H7 (cell line): ENCODE results near the gene ACVR2B. TPM values are rescaled to one million over a fixed set of nuclear protein-coding genes. Genes with fewer than 3 reads are reported as not detected.

Source experiments
- DNase-seq: peaks from one replicate; pipeline ENCODE4 v3.0.0; 2012
- H3K27me3 ChIP-seq: 2 replicates; pipeline ENCODE4 v1.6.0; 2011; ENCODE audit warnings: mild to moderate bottlenecking, low read length; ENCODE audit not compliant: control insufficient read depth, insufficient read depth
- H3K36me3 ChIP-seq: replicated peaks from 2 replicates; pipeline ENCODE4 v1.5.1; 2011; ENCODE audit warnings: low read length; ENCODE audit not compliant: control insufficient read depth, insufficient read depth
- H3K4me3 ChIP-seq: 2 replicates; pipeline ENCODE4 v1.5.1; 2011; ENCODE audit warnings: low read depth, mild to moderate bottlenecking, control low read depth, low read length, moderate library complexity; ENCODE audit not compliant: insufficient read depth
- total RNA-seq: library from RNA; depleted of rRNA; stranded (reverse); fragments of >200 nt; shearing (Covaris generic); gene quantifications from 2 replicates; pipeline ENCODE4 v1.2.3, GENCODE V29; 2014

The ACVR2B gene
- total RNA-seq, 1 experiment from 2014 or later: 39.0 TPM

GRCh38 chr3:38473229-38473628 is 19.5 kb downstream of the ACVR2B start:
- H3K4me3 ChIP-seq: no peak overlapping the region
- H3K36me3 ChIP-seq: peaks cover 3% of the 10 kb centered on the region; the same call in 1 of the 2 replicates
- no peaks in the 10 kb centered on the region for H3K27me3 ChIP-seq
- DNase-seq: no peak

GRCh38 chr3:38474928-38475605 is 21.4 kb downstream of the ACVR2B start:
- no peak for DNase-seq
- Histone ChIP-seq H3K36me3 (peaks cover 15% of the 10 kb centered on the region), H3K27me3 (no peaks in the 10 kb centered on the region), H3K4me3 (no peak overlapping the region)

GRCh38 chr3:38475716-38476115 is 22.0 kb downstream of the ACVR2B start:
- no peak overlapping the region for H3K4me3 ChIP-seq
- no peaks in the 10 kb centered on the region for H3K27me3 ChIP-seq
- H3K36me3 ChIP-seq: peaks cover 22% of the 10 kb centered on the region
- DNase-seq: no peak

- peaks cover 23% of the 10 kb centered on the region for H3K36me3 ChIP-seq
- no peaks in the 10 kb centered on the region for H3K27me3 ChIP-seq
- no peak overlapping the region for H3K4me3 ChIP-seq
- DNase-seq: no peak
These were observed 22.6 kb downstream of the ACVR2B start for GRCh38 chr3:38476157-38476756.

DNA sequence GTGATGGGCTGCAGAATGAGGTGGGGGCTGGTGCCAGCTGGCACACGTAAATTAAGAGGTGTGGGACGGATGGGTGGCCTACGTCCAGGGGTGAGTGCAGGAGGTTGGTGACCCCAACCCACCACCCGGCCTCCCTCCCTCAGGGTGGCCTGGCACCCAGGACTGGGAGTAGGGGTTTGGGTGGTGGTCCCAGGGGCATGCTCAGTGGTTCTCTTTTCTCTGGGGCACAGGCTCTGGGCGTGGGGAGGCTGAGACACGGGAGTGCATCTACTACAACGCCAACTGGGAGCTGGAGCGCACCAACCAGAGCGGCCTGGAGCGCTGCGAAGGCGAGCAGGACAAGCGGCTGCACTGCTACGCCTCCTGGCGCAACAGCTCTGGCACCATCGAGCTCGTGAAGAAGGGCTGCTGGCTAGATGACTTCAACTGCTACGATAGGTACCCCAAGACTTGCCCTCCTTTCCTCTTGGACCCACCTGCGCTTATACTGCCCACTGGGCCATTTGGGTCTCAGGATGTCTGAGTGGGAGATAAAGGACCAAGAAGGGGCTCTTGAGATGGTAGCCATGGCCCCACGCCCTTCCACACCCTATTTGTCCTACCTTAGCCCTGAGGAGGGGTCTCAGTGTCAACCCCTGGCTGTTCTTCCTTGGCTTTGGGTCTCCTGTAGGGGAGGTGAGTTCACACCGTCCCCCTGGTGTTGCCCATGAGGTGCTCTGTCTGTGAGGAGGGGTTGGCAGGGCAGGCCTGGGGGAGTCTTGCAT is 23.5 kb downstream of the ACVR2B start:
- peaks cover 32% of the 10 kb centered on the region for H3K36me3 ChIP-seq
- no peak for DNase-seq

GRCh38 chr3:38477839-38478450 is 24.3 kb downstream of the ACVR2B start:
- H3K27me3 ChIP-seq: no peaks in the 10 kb centered on the region
- DNase-seq: no peak
- H3K36me3 ChIP-seq: peaks cover 37% of the 10 kb centered on the region
- no peak overlapping the region for H3K4me3 ChIP-seq

More for the DNA sequence above, 23.5 kb downstream of the ACVR2B start:
- H3K27me3 ChIP-seq: no peaks in the 10 kb centered on the region
- H3K4me3 ChIP-seq: no peak overlapping the region

DNA sequence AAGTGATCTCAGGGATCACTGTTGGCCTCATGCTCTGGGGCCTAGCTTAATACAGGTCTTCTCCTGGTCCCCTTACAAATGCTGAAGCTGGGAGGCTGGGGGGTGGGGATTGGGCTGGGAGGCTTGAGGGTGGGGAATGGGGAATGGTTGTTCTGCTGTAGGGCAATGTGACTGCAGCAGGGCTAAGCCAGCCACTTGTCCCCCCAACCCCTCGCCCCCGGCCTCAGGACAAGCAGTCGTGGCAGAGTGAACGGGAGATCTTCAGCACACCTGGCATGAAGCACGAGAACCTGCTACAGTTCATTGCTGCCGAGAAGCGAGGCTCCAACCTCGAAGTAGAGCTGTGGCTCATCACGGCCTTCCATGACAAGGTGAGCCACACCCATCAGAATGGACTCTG is 25.2 kb downstream of the ACVR2B start:
- peaks cover 42% of the 10 kb centered on the region for H3K36me3 ChIP-seq

GRCh38 chr3:38479431-38480092 is 25.9 kb downstream of the ACVR2B start:
- no peak overlapping the region for H3K4me3 ChIP-seq
- peak; percentile 85 for DNase-seq
- no peaks in the 10 kb centered on the region for H3K27me3 ChIP-seq
- peaks cover 45% of the 10 kb centered on the region for H3K36me3 ChIP-seq

More for the DNA sequence above, 25.2 kb downstream of the ACVR2B start:
- Histone ChIP-seq H3K27me3 (no peaks in the 10 kb centered on the region), H3K4me3 (no peak overlapping the region)
- DNase-seq: no peak

GRCh38 chr3:38480093-38480445 is 26.4 kb downstream of the ACVR2B start:
- DNase-seq: no peak
- Histone ChIP-seq H3K27me3 (no peaks in the 10 kb centered on the region), H3K36me3 (peaks cover 45% of the 10 kb centered on the region), H3K4me3 (no peak overlapping the region)

GRCh38 chr3:38480930-38481329 is 27.2 kb downstream of the ACVR2B start:
- Histone ChIP-seq H3K36me3 (peaks cover 46% of the 10 kb centered on the region), H3K27me3 (no peaks in the 10 kb centered on the region), H3K4me3 (no peak overlapping the region)
- no peak for DNase-seq

DNA sequence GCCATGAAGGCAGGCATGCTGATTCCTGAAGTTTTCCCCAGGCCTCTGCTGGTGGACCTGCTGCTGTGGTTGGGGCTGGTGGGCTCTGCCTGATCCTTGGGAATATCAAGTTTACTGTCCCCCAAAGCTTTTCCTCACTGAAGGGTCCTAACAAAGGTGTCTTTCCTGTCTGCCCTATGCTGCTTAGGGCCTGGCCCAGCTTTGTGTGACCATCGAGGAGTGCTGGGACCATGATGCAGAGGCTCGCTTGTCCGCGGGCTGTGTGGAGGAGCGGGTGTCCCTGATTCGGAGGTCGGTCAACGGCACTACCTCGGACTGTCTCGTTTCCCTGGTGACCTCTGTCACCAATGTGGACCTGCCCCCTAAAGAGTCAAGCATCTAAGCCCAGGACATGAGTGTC is 29.3 kb downstream of the ACVR2B start:
- no peak overlapping the region for H3K4me3 ChIP-seq
- DNase-seq: no peak
- no peaks in the 10 kb centered on the region for H3K27me3 ChIP-seq
- H3K36me3 ChIP-seq: peaks cover 45% of the 10 kb centered on the region

DNA sequence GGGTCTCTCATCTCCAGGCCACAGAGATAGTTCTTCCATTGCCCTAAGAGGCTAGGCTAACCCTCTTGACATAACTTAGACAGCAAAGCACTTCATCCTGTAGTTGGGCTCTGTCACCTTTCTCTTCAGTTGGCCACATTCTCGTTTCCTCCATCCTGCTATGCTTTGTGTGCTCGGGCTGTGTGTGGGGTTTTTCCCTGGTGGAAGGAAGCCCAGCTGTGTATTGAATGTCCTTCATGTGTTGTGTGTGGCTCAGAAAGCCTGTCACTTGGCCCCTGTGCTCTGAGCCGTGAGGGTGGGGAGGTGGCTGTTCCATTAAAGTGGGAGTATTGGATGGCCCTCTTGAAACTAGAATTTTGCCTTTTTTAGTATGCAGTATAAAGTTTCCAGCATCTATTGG is 33.6 kb downstream of the ACVR2B start:
- DNase-seq: no peak
- H3K4me3 ChIP-seq: no peak overlapping the region
- H3K27me3 ChIP-seq: no peaks in the 10 kb centered on the region
- peaks cover 15% of the 10 kb centered on the region for H3K36me3 ChIP-seq

GRCh38 chr3:38488949-38489348 is 35.3 kb downstream of the ACVR2B start:
- Histone ChIP-seq H3K27me3 (no peaks in the 10 kb centered on the region), H3K4me3 (no peak overlapping the region), H3K36me3 (peaks cover 4% of the 10 kb centered on the region)
- no peak for DNase-seq

GRCh38 chr3:38489766-38490165 is 36.1 kb downstream of the ACVR2B start:
- no peak overlapping the region for H3K4me3 ChIP-seq
- no peaks in the 10 kb centered on the region for H3K27me3 ChIP-seq
- no peak for DNase-seq
- peaks cover 3% of the 10 kb centered on the region for H3K36me3 ChIP-seq
